ENCODE results near the gene OBSCN.

The OBSCN gene

GRCh38 chr1:228341814-228342626, 134.2 kb downstream of the OBSCN start:
- no peak for DNase-seq (ENCODE audit: low read depth in 2 of 2)

GRCh38 chr1:228342627-228343190, 134.9 kb downstream of the OBSCN start:
- DNase-seq (ENCODE audit: low read depth in 2 of 2): no peak

- DNase-seq (ENCODE audit: low read depth in 2 of 2): no peak
These were observed 135.4 kb downstream of the OBSCN start for GRCh38 chr1:228343191-228343661.

- no peak for DNase-seq (ENCODE audit: low read depth in 2 of 2)
These were observed 136.8 kb downstream of the OBSCN start for GRCh38 chr1:228344631-228345072.

- no peak for DNase-seq (ENCODE audit: low read depth in 2 of 2)
These were observed 137.5 kb downstream of the OBSCN start for GRCh38 chr1:228345201-228345930.

- no peak for DNase-seq (ENCODE audit: low read depth in 2 of 2)
These were observed 138.9 kb downstream of the OBSCN start for GRCh38 chr1:228346731-228347130.

GRCh38 chr1:228347181-228347580, 139.3 kb downstream of the OBSCN start:
- no peak for DNase-seq (ENCODE audit: low read depth in 2 of 2)

GRCh38 chr1:228348708-228349467, 141.0 kb downstream of the OBSCN start:
- DNase-seq (ENCODE audit: low read depth in 2 of 2): no peak

- no peak for DNase-seq (ENCODE audit: low read depth in 2 of 2)
These were observed 141.9 kb downstream of the OBSCN start for GRCh38 chr1:228349701-228350171.

GRCh38 chr1:228350179-228350742, 142.4 kb downstream of the OBSCN start:
- no peak for DNase-seq (ENCODE audit: low read depth in 2 of 2)

- no peak for DNase-seq (ENCODE audit: low read depth in 2 of 2)
These were observed 143.3 kb downstream of the OBSCN start for GRCh38 chr1:228350831-228351781.

GRCh38 chr1:228351850-228352249, 144.0 kb downstream of the OBSCN start:
- DNase-seq (ENCODE audit: low read depth in 2 of 2): no peak

- DNase-seq (ENCODE audit: low read depth in 2 of 2): no peak
These were observed 145.0 kb downstream of the OBSCN start for GRCh38 chr1:228352677-228353481.

GRCh38 chr1:228353601-228354371, 145.9 kb downstream of the OBSCN start:
- no peak for DNase-seq (ENCODE audit: low read depth in 2 of 2)

GRCh38 chr1:228354390-228355320, 146.8 kb downstream of the OBSCN start:
- no peak for DNase-seq (ENCODE audit: low read depth in 2 of 2)

GRCh38 chr1:228356897-228357680, 149.2 kb downstream of the OBSCN start:
- no peak for DNase-seq (ENCODE audit: low read depth in 2 of 2)

Data from stimulated activated CD4-positive, alpha-beta T cell treated with anti-CD3 and anti-CD28 coated beads, Interleukin-12 subunit alpha, Interleukin-12 subunit beta, amount 100 ng/mL, for 24 hours (primary cell).